HepG2 (cell line): ENCODE measurements around the gene USE1. TPM values are rescaled to one million over a fixed set of nuclear protein-coding genes. Genes with fewer than 3 reads are reported as not detected.

Source experiments
- EP300 ChIP-seq, 3 experiments: sonication (generic) in 1 of 3; formaldehyde crosslinking in 1 of 3; IDR thresholded peaks; 2 replicates each; pipeline versions ENCODE4 v1.5.1 to v1.6.1; 2011 to 2020; ENCODE audit warnings: low read depth in 2 of 3, low read length in 2 of 3, borderline replicate concordance in 1 of 3, improper control_type of control experiment in 1 of 3, mild to moderate bottlenecking in 1 of 3, missing genetic modification reagents in 1 of 3, moderate library complexity in 1 of 3
- FOXO1 ChIP-seq: sonication (generic); formaldehyde crosslinking; IDR thresholded peaks from 2 replicates; pipeline ENCODE4 v1.4.0; 2020; ENCODE audit warnings: missing genetic modification reagents
- FOXP4 ChIP-seq: sonication (generic); formaldehyde crosslinking; IDR thresholded peaks from 2 replicates; pipeline ENCODE4 v1.4.0; 2020; ENCODE audit warnings: missing genetic modification reagents
- HMG20B ChIP-seq: conservative IDR thresholded peaks from 2 replicates; pipeline ENCODE4 v1.6.1; 2016; ENCODE audit warnings: missing genetic modification reagents, missing compliant biosample characterization
- MBD4 ChIP-seq: IDR thresholded peaks from 2 replicates; pipeline ENCODE4 v1.6.1; 2012; ENCODE audit warnings: low read length, inconsistent platforms, borderline replicate concordance
- MEIS2 ChIP-seq: sonication (generic); formaldehyde crosslinking; IDR thresholded peaks from 2 replicates; pipeline ENCODE4 v1.9.0; 2021; ENCODE audit warnings: mild to moderate bottlenecking, missing genetic modification reagents
- MLX ChIP-seq: IDR thresholded peaks from 2 replicates; pipeline ENCODE4 v1.6.1; 2016
- NR2C2 ChIP-seq: sonication (generic); formaldehyde crosslinking; IDR thresholded peaks from 2 replicates; pipeline ENCODE4 v1.4.0; 2020; ENCODE audit warnings: missing genetic modification reagents, mild to moderate bottlenecking, moderate library complexity, borderline replicate concordance
- ONECUT2 ChIP-seq: sonication (generic); formaldehyde crosslinking; IDR thresholded peaks from 2 replicates; pipeline ENCODE4 v1.4.0; 2020; ENCODE audit warnings: missing genetic modification reagents
- RAD51 ChIP-seq: fragments of 450-650 bp; IDR thresholded peaks from 2 replicates; pipeline ENCODE4 v1.6.1; 2016; ENCODE audit warnings: borderline replicate concordance
- RARA ChIP-seq: IDR thresholded peaks from 2 replicates; pipeline ENCODE4 v1.6.1; 2016; ENCODE audit warnings: missing genetic modification reagents, missing compliant biosample characterization
- RARG ChIP-seq: sonication (generic); formaldehyde crosslinking; IDR thresholded peaks from 2 replicates; pipeline ENCODE4 v1.4.0; 2020; ENCODE audit warnings: low read depth, mild to moderate bottlenecking, missing genetic modification reagents
- SNAPC5 ChIP-seq: sonication (generic); formaldehyde crosslinking; IDR thresholded peaks from 2 replicates; pipeline ENCODE4 v1.8.1; 2023; ENCODE audit warnings: mild to moderate bottlenecking, missing genetic modification reagents, borderline replicate concordance
- TCF12 ChIP-seq, 2 experiments: fragments of 450-650 bp in 1 of 2; sonication (generic) in 1 of 2; formaldehyde crosslinking in 1 of 2; IDR thresholded peaks; 2 replicates each; pipeline versions ENCODE4 v1.6.1 to v1.8.0; 2017 to 2022; ENCODE audit warnings: antibody characterized with exemption in 1 of 2, mild to moderate bottlenecking in 1 of 2, missing genetic modification reagents in 1 of 2, moderate library complexity in 1 of 2
- TRIM22 ChIP-seq: fragments of 450-650 bp; IDR thresholded peaks from 2 replicates; pipeline ENCODE4 v1.6.1; 2017
- ZFP37 ChIP-seq: sonication (generic); formaldehyde crosslinking; IDR thresholded peaks from 2 replicates; pipeline ENCODE4 v1.4.0; 2020; ENCODE audit warnings: missing genetic modification reagents, borderline replicate concordance
- ZNF17 ChIP-seq: sonication (generic); formaldehyde crosslinking; IDR thresholded peaks from 2 replicates; pipeline ENCODE4 v1.5.0; 2020; ENCODE audit warnings: mild to moderate bottlenecking, missing genetic modification reagents
- ZNF556 ChIP-seq: sonication (generic); formaldehyde crosslinking; IDR thresholded peaks from 2 replicates; pipeline ENCODE4 v1.4.0; 2020; ENCODE audit warnings: mild to moderate bottlenecking, missing genetic modification reagents, borderline replicate concordance
- ZNF609 ChIP-seq: sonication (generic); formaldehyde crosslinking; IDR thresholded peaks from 2 replicates; pipeline ENCODE4 v1.4.0; 2020; ENCODE audit warnings: mild to moderate bottlenecking, missing genetic modification reagents, borderline replicate concordance
- polyA plus RNA-seq, 8 experiments: library from polyadenylated mRNA; depleted of rRNA in 3 of 8; stranded (reverse) in 7 of 8; unstranded in 1 of 8; fragments of >200 nt; fragmentation: Illumina TruSeq in 4 of 8; extraction: Trizol in 4 of 8; gene quantifications; 2 replicates each; pipeline versions ENCODE4 v1.2.1 to v1.2.3, GENCODE V29; 2011 to 2016; ENCODE audit warnings: low read depth in 4 of 8, missing spikeins in 1 of 8, mixed read lengths in 1 of 8; ENCODE audit not compliant: insufficient read depth in 1 of 8
- total RNA-seq, 5 experiments: library from RNA; depleted of rRNA; stranded (reverse); fragments of >200 nt; fragmentation: Illumina TruSeq; extraction: Trizol; gene quantifications; 2 replicates each; pipeline ENCODE4 v1.2.3, GENCODE V29; 2016; ENCODE audit warnings: low read depth in 1 of 5

Gene USE1
- total and polyA plus RNA-seq, 2 of the 13 experiments (the other 11 are each of a cell fraction or from before 2014, with no cell fraction given) = 9.9 to 17.6 TPM

GRCh38 chr19:17243830-17244617 is 28.9 kb downstream of the USE1 start (continued):
- TF ChIP-seq ZFP37 (CRISPR knock-in tag) (0 out of 2 replicates have a peak, but pooled peaks have one; percentile 14), ZNF17 (CRISPR knock-in tag) (no peak), RAD51 (no peak), FOXO1 (peak; percentile 78; the same call in 1 of the 2 replicates), EP300 (IDR thresholded peaks at IDR 0.05; ENCODE audit: low read depth in 2 of 2, low read length in 2 of 2) (peak in 1 of 2 experiments; percentile 66; a peak in 1 of 4 replicates), EP300 (CRISPR knock-in tag; IDR thresholded peaks at IDR 0.05; ENCODE audit: borderline replicate concordance) (no peak), TRIM22 (no peak), NR2C2 (CRISPR knock-in tag) (peak; percentile 79), MBD4 (no peak), TCF12 (IDR thresholded peaks at IDR 0.05) (no peak), TCF12 (CRISPR knock-in tag; IDR thresholded peaks at IDR 0.05) (peak; percentile 76; the same call in 1 of the 2 replicates), ZNF609 (CRISPR knock-in tag) (peak; percentile 61; the same call in 1 of the 2 replicates), FOXP4 (CRISPR knock-in tag) (peak; percentile 69), MEIS2 (peak; percentile 22; the same call in 1 of the 2 replicates), ONECUT2 (CRISPR knock-in tag) (peak; percentile 99), RARA (CRISPR knock-in tag) (peak; percentile 97), RARG (CRISPR knock-in tag) (no peak), MLX (no peak), ZNF556 (no peak; the same call in 1 of the 2 replicates), HMG20B (no peak), SNAPC5 (no peak)
